Activated CD8-positive, alpha-beta memory T cell treated with anti-CD3 and anti-CD28 coated beads for 24 hours (primary cell): ENCODE results near the gene TP53RK.

Experiments used
- DNase-seq: peaks from one replicate; pipeline ENCODE4 v3.0.0-alpha.2; 2020

TP53RK gene

GRCh38 chr20:46689082-46689753, at the start of gene TP53RK:
Gene TP53RK (minus strand): TSS chr20:46689444. CDS start chr20:46689414, 30 bp downstream.
- DNase-seq = peak; percentile 96

GRCh38 chr20:46735436-46735835, 46.2 kb upstream of the TP53RK start:
- no peak for DNase-seq

GRCh38 chr20:46731770-46732169, 42.5 kb upstream of the TP53RK start:
- DNase-seq = no peak

GRCh38 chr20:46725186-46726165, 36.2 kb upstream of the TP53RK start:
- no peak for DNase-seq

GRCh38 chr20:46724343-46724959, 35.2 kb upstream of the TP53RK start:
- DNase-seq = no peak

- DNase-seq = no peak
Observed at GRCh38 chr20:46723039-46723438, 33.8 kb upstream of the TP53RK start.

GRCh38 chr20:46722450-46722849, 33.2 kb upstream of the TP53RK start:
- DNase-seq = no peak

- DNase-seq = no peak
Observed at GRCh38 chr20:46721476-46721875, 32.2 kb upstream of the TP53RK start.

GRCh38 chr20:46720776-46721425, 31.7 kb upstream of the TP53RK start:
- no peak for DNase-seq

GRCh38 chr20:46720019-46720418, 30.8 kb upstream of the TP53RK start:
- no peak for DNase-seq

- DNase-seq = no peak
Observed at GRCh38 chr20:46717818-46718541, 28.7 kb upstream of the TP53RK start.

GRCh38 chr20:46715292-46715756, 26.1 kb upstream of the TP53RK start:
- DNase-seq = no peak

- DNase-seq = no peak
Observed at GRCh38 chr20:46713957-46714834, 25.0 kb upstream of the TP53RK start.

- no peak for DNase-seq
Observed at GRCh38 chr20:46712056-46712636, 22.9 kb upstream of the TP53RK start.

GRCh38 chr20:46710153-46710913, 21.1 kb upstream of the TP53RK start:
- no peak for DNase-seq

- no peak for DNase-seq
Observed at GRCh38 chr20:46709459-46710152, 20.4 kb upstream of the TP53RK start, which contains the start of gene SLC2A10. Gene SLC2A10 (plus strand): TSS chr20:46709649. CDS start chr20:46709737, 88 bp downstream.

- DNase-seq = no peak
Observed at GRCh38 chr20:46709055-46709458, 19.8 kb upstream of the TP53RK start.

GRCh38 chr20:46708172-46708860, 19.1 kb upstream of the TP53RK start:
- DNase-seq = no peak
